AG09309 (cell line): ENCODE results near the gene NIPBL.
"Not testable (repeated sequence)": the region's sequence is repeated elsewhere in the genome, so short reads cannot be mapped to it uniquely, and the experiment has no call there.

Experiments
- DNase-seq: peaks from one replicate; pipeline ENCODE4 v3.0.0-alpha.2; 2010; ENCODE audit warnings: low read depth
- H3K4me3 ChIP-seq: 2 replicates; pipeline ENCODE4 v1.5.1; 2011; ENCODE audit warnings: mild to moderate bottlenecking, low read depth, low read length, moderate library complexity; ENCODE audit not compliant: control insufficient read depth
- TF ChIP-seq, protein P1 (sequence below): IDR thresholded peaks from 2 replicates; pipeline ENCODE4 v1.5.1; 2011; ENCODE audit warnings: mild to moderate bottlenecking, low read depth, low read length, inconsistent platforms; ENCODE audit not compliant: insufficient read depth, control insufficient read depth; ENCODE audit errors: missing control alignments

NIPBL gene

DNA sequence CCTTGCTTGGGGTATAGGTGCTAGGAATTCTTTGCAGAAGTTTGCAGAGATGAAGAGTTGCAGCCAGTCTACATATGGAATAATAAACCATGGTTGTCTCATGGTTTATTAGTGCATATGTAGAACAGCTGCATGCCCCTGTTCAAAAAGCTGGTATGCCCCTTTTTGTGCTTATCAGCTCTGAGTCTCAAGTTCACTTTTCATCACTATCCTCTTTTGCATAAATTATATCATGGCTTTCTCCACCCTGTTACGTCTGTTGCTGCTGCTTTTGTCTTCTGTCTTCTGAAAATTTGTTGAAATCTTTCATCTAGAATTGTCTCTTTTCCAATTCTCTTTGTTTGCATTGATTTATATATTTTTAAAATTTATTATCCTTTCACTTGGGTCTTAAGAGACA, 200.6 kb downstream of the NIPBL start:
- TF ChIP-seq, protein P1, sequence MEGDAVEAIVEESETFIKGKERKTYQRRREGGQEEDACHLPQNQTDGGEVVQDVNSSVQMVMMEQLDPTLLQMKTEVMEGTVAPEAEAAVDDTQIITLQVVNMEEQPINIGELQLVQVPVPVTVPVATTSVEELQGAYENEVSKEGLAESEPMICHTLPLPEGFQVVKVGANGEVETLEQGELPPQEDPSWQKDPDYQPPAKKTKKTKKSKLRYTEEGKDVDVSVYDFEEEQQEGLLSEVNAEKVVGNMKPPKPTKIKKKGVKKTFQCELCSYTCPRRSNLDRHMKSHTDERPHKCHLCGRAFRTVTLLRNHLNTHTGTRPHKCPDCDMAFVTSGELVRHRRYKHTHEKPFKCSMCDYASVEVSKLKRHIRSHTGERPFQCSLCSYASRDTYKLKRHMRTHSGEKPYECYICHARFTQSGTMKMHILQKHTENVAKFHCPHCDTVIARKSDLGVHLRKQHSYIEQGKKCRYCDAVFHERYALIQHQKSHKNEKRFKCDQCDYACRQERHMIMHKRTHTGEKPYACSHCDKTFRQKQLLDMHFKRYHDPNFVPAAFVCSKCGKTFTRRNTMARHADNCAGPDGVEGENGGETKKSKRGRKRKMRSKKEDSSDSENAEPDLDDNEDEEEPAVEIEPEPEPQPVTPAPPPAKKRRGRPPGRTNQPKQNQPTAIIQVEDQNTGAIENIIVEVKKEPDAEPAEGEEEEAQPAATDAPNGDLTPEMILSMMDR, result no peak
- no peak for DNase-seq
- H3K4me3 ChIP-seq, result no peak overlapping the region

DNA sequence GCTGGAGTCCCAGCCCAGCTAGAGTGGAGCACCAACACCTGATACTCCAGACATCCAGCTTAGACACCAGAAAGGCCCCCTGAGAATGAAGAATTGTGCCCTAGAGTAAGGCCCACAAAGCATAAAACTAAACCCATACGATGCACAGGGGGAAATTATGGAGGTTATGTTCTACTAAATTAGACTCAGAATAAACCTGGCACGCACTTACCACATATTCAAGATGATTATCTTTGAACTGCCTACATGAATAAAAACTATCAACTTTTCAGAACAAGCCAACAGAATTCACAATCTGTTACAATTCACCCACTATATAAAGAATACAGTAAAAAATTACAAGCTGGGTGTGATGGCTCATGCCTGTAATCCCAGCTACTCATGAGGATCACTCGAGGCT, 204.1 kb downstream of the NIPBL start:
- DNase-seq, result no peak
- H3K4me3 ChIP-seq, result no peak overlapping the region
- TF ChIP-seq, protein P1, result no peak

DNA sequence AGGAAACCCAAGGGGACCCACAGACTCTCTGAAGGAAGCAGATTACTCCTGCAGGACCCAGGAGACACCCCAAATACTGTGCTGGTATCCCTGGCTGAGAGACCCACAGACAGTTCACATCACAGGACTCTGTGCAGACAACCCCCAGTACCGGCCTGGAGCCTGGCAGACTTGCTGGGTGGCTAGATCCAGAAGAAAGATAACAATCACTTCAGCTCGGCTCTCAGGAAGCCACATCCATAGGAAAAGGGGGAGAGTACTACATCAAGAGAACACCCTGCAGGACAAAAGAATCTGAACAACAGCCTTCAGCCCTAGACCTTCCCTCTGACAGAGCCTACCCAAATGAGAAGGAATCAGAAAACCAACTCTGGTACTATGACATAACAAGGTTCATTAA, 206.4 kb downstream of the NIPBL start:
- not testable (repeated sequence) for H3K4me3 ChIP-seq, DNase-seq

DNA sequence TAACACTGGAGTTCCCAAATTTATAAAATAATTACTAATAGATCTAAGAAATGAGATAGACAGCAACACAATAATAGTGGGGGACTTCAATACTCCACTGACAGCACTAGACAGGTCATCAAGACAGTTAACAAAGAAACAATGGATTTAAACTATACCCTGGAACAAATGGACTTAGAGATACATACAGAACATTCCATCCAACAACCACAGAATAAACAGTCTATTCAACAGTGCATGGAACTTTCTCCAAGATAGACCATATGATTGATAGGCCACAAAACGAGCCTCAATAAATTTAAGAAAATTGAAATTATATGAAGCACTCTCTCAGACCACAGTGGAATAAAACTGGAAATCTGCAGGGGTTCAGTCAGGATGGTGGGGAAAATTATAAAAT, 209.5 kb downstream of the NIPBL start:
- not testable (repeated sequence) for H3K4me3 ChIP-seq, DNase-seq

DNA sequence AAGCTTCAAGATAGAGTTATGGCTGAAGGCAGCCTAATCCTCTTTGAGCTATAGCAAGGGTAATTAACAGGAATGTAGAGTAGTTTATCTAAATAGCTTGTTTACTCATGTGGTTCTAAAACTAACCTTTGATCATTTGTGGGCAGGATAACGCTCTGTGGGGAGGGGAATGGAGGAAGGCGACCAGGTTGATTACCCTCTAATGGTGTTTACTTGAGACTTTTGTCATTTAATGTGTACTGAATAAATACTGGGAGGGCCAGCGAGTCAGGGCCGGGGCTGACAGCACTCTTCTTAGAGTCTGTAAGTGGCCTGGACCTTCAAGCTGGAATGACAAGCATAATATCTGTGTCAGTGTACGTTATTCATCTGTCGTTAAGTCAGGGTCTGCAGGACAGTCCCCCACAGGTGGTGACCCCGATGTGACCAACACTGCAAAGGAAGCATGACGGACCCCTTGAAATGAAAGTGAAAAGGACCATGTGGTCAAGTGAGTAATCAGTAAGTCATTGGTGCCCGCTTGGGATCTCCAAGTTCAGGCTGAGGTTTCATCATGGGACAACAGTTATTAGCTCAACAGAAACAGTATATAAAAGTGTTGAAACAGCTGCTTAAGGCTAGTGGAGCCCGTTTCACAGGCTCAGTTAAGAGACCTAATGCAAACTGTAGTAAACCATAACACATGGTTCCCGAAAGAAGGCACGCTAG, 210.1 kb downstream of the NIPBL start:
- peak; percentile 29 for DNase-seq
- no peak overlapping the region for H3K4me3 ChIP-seq
- TF ChIP-seq, protein P1, result no peak

DNA sequence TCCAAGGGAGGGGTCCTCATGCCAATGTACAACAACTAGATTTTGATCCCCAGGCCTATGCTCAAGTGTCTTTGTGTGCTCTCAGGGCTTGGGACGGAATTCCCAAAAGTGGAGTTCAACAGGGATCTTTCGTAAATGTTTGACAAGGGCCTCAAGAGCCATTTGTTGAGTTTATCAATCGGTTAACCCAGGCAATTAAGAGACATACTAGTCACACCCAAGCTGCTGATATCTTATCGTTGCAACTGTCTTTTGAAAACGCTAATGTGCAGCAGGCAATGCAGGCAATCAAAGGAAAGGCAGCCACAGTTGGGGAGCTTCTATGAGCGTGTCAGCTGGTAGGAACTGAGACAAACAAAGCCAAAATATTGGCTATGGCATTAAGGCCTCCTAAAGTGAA, 211.4 kb downstream of the NIPBL start:
- no peak for DNase-seq
- TF ChIP-seq, protein P1, result no peak
- no peak overlapping the region for H3K4me3 ChIP-seq

DNA sequence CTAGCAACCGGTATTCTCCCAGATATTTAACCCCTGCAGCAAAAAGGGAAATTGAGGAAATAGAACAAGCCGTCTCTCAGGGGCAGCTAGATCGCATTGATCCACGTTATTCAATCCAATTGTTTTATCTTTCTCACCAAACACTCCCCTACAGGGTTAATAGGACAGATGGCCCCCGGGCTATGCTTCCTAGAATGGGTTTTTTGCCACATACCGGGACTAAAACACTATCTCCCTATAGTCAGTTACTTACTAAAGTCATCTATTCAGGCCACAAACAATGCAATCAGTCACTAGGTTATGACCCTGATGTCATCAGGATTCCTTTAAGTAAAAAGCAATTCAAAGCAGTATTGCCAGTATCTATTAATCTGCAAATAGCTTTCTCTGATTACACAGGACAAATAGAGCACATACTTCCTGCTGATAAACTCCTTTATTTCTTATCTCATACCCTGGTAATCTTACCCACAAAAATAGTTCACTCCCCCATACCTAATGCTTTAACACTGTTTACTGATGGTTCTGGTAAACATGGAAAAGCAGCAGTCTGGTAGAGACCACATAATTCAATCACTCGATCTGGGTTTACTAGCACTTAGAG, 213.7 kb downstream of the NIPBL start:
- DNase-seq, result no peak
- no peak overlapping the region for H3K4me3 ChIP-seq
- TF ChIP-seq, protein P1, result no peak

DNA sequence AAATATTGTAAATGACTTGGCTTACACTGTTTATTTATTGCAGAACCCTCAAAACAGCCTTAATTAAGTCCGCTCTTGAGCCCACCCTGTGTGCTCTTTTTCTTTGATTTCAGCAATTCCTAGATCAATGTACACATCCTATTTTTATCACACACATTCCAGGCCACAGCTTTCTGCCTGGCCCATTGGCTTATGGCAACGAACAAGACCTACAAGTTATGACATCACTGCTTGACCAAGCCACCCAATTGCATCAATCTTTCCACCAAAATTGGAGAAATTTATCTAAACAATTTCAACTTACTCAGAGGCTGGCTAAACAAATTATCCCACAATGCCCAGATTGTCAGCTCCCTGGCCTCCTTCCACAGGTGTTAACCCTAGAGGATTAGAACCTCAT, 214.2 kb downstream of the NIPBL start:
- DNase-seq, result no peak
- TF ChIP-seq, protein P1, result no peak
- H3K4me3 ChIP-seq, result no peak overlapping the region

DNA sequence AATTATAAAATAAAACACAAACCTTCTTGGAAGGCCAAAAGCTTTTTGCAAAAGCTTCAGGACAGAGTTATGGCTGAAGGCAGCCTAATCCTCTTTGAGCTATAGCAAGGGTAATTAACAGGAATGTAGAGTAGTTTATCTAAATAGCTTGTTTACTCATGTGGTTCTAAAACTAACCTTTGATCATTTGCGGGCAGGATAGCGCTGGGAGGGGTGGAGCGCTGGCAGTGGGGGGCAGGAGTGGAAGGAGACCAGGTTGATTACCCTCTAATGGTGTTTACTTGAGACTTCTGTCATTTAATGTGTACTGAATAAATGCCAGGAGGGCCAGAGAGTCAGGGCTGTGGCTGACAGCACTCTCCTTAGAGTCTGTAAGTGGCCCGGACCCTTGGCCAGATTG, 217.2 kb downstream of the NIPBL start:
- not testable (repeated sequence) for H3K4me3 ChIP-seq

DNA sequence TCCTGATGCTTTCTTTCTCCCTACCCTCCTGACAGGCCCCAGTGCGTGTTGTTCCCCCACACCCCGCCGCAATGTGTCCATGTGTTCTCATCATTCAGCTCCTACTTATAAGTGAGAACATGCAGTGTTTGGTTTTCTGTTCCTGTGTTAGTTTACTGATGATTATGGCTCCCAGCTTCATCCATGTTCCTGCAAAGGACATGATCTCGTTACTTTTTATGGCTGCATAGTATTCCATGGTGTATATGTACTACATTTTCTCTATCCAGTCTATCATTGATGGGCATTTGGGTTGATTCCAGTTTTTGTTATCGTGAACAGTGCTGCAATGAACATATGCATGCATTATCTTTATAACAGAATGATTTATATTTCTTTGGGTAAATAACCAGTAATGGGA, 222.7 kb downstream of the NIPBL start:
- H3K4me3 ChIP-seq, result not testable (repeated sequence)

More for the DNA sequence above, 217.2 kb downstream of the NIPBL start:
- DNase-seq, result not testable (repeated sequence)

More for the DNA sequence above, 222.7 kb downstream of the NIPBL start:
- DNase-seq, result not testable (repeated sequence)
